Natural killer cell (primary cell): ENCODE data around the gene CILP2. TPM values are rescaled to one million over a fixed set of nuclear protein-coding genes. Genes with fewer than 3 reads are reported as not detected.

Experiments used
- ATAC-seq, 3 donors: fragments of 150-1000 bp in 2 of 3; fragments of 200-7000 bp in 1 of 3; cut with Tn5 transposase; 1 replicate in 1 of 3; 2 replicates in 2 of 3; pipeline ENCODE4 v1.10.0; 2021; ENCODE audit warnings: mild to moderate bottlenecking in 2 of 3, moderate library complexity in 2 of 3
- DNase-seq, 2 donors: peaks; one replicate each; pipeline versions ENCODE4 v3.0.0 to v3.0.0-alpha.2; 2013 to 2021; ENCODE audit warnings: mixed read lengths in 1 of 2
- H3K27ac ChIP-seq: one replicate; pipeline ENCODE4 v1.5.1; 2013; ENCODE audit warnings: mild to moderate bottlenecking, low read length
- H3K27me3 ChIP-seq: one replicate; pipeline ENCODE4 v1.6.1; 2013; ENCODE audit warnings: low read length; ENCODE audit not compliant: control insufficient read depth, insufficient read depth
- H3K36me3 ChIP-seq: one replicate; pipeline ENCODE4 v1.6.1; 2013; ENCODE audit warnings: low read length; ENCODE audit not compliant: control insufficient read depth, insufficient read depth
- H3K4me1 ChIP-seq: one replicate; pipeline ENCODE4 v1.6.1; 2013; ENCODE audit warnings: low read length; ENCODE audit not compliant: control insufficient read depth, insufficient read depth
- H3K4me3 ChIP-seq: one replicate; pipeline ENCODE4 v1.5.1; 2013; ENCODE audit warnings: low read length
- H3K9me3 ChIP-seq: one replicate; pipeline ENCODE4 v1.6.1; 2013; ENCODE audit warnings: low read length; ENCODE audit not compliant: control insufficient read depth, insufficient read depth
- H3K27ac Mint-ChIP-seq, 2 donors: one replicate each; pipeline ENCODE4 v1.8.0; 2022; ENCODE audit warnings: mild to moderate bottlenecking in 2 of 2, mixed read lengths in 2 of 2, moderate library complexity in 1 of 2
- H3K27me3 Mint-ChIP-seq, 2 donors: one replicate each; pipeline ENCODE4 v1.8.0; 2022; ENCODE audit warnings: low read depth in 2 of 2, mixed read lengths in 2 of 2
- H3K36me3 Mint-ChIP-seq: one replicate; pipeline ENCODE4 v1.8.0; 2022; ENCODE audit warnings: mixed read lengths
- H3K4me1 Mint-ChIP-seq, 2 donors: one replicate each; pipeline ENCODE4 v1.8.0; 2022; ENCODE audit warnings: mixed read lengths in 2 of 2
- H3K4me3 Mint-ChIP-seq: one replicate; pipeline ENCODE4 v1.8.0; 2022; ENCODE audit warnings: mild to moderate bottlenecking, moderate library complexity, mixed read lengths
- H3K9me3 Mint-ChIP-seq, 2 donors: one replicate each; pipeline ENCODE4 v1.8.0; 2022; ENCODE audit warnings: mixed read lengths in 2 of 2
- CTCF ChIP-seq: fragments of 200-600 bp; IDR thresholded peaks from one replicate; pipeline ENCODE4 v1.8.0; 2022; ENCODE audit warnings: antibody characterized with exemption
- WGBS: methylation state at CpG from one replicate; pipeline ENCODE4 v1.1.7; 2013; ENCODE audit warnings: missing lambda C conversion rate; ENCODE audit not compliant: insufficient coverage; 5-methylcytosine and 5-hydroxymethylcytosine counted together
- intact Hi-C: fragments of 100-400 bp; cut with micrococcal nuclease; formaldehyde crosslinking; loops from one replicate; pipeline ENCODE4 v1.14.2; 2022
- total RNA-seq, 4 donors: library from RNA; stranded (reverse); fragments of 120-200 nt in 1 of 4; gene quantifications; one replicate each; pipeline versions ENCODE4 v1.2.3 to v1.2.4, GENCODE V29; 2013 to 2022

The CILP2 gene
- total RNA-seq, 3 donors from 2014 or later (not counting 1 experiment from before 2014, with no cell fraction given) = 0.05 to 0.20 (median 0.11) TPM

DNA sequence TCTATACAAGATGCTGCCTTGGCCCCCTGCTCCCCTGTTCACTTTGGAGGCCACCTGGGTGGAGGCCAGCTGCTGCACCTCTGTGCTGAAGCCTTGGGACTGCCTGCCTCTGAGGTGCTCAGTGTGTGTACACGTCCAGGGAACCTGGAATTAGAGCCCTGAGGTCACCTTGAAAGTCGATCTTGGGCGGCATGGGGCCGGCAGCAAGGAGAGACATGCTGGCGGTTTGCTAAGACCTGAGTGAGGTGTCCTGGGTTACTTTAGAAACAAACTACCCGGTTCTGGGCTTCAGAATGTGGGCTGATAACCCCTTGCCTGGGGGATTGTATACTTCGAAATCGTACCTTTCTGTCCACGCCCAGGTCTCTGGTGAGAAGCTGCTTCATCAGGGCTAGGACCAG is 48.3 kb upstream of the CILP2 start:
- peak in 1 of 3 donors; percentile 3 for ATAC-seq
- Histone ChIP-seq H3K4me1 (peaks cover 58% of the 10 kb centered on the region), H3K9me3 (no peaks in the 10 kb centered on the region), H3K36me3 (peaks cover 28% of the 10 kb centered on the region), H3K27ac (peak overlapping the region; percentile 94), H3K27me3 (no peaks in the 10 kb centered on the region), H3K4me3 (no peak overlapping the region)
- WGBS = 85% methylated on average over 9 of the region's 9 CpGs
- H3K4me3 Mint-ChIP-seq = peak overlapping the region; percentile 85
- peak overlapping the region; percentile 97 to 98 for H3K27ac Mint-ChIP-seq
- no peaks in the 10 kb centered on the region for H3K27me3 Mint-ChIP-seq
- TF ChIP-seq CTCF = no peak
- H3K36me3 Mint-ChIP-seq = no peaks in the 10 kb centered on the region
- intact Hi-C loops = loop anchor here (1.0 to 5.0 kb wide), 6 partner anchors 38 to 344 kb away; partner anchors contain the start of gene GATAD2A
- no peaks in the 10 kb centered on the region for H3K9me3 Mint-ChIP-seq
- peaks cover 43 to 52% of the 10 kb centered on the region in 2 donors for H3K4me1 Mint-ChIP-seq
- DNase-seq = no peak

DNA sequence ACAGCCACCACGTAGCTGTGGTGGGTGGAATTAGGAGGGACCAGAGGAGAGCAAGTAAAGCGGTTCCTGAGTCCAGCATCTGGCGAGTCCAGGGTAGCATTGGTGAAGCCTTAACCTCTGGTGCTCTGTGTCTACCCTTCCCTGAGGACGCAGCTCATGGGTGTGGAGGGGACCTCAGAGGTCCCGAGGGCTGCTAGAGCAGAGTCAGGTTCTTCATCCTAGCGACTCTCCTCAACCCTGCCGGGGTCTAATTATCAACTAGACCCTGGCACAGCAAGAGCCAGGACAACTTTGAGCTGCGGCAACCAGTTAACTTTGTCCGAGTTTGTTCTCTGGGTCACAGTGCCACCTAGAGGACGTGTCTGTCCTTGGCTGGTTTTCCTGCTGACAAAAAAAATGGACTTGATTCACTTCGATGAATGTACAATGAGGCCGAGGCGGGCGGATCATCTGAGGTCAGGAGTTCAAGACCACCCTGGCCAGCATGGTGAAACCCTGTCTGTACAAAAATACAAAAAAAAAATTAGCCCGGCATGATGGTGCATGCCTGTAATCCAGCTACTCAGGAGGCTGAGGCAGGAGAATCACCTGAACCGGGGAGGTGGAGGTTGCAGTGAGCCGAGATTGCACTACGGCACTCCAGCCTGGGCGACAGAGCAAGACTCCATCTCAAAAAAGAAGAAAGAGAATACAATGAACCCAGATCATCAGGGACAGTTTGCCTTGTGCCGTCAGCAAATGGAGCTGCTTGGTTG is 47.7 kb upstream of the CILP2 start:
- H3K9me3 ChIP-seq = no peaks in the 10 kb centered on the region
- peak; percentile 80 for TF ChIP-seq CTCF
- DNase-seq (peak; percentile 75 to 94), ATAC-seq (peak; percentile 53 to 73 (median 53))
- peaks cover 52% of the 10 kb centered on the region for H3K4me1 ChIP-seq
- H3K4me3 Mint-ChIP-seq = peak overlapping the region; percentile 28
- H3K27ac Mint-ChIP-seq = peak overlapping the region; percentile 97 to 98
- no peaks in the 10 kb centered on the region for H3K27me3 ChIP-seq
- no peaks in the 10 kb centered on the region for H3K36me3 Mint-ChIP-seq
- H3K4me3 ChIP-seq = no peak overlapping the region
- H3K27me3 Mint-ChIP-seq = no peaks in the 10 kb centered on the region
- H3K4me1 Mint-ChIP-seq = peaks cover 43 to 49% of the 10 kb centered on the region in 2 donors
- H3K36me3 ChIP-seq = peaks cover 30% of the 10 kb centered on the region
- H3K9me3 Mint-ChIP-seq = no peaks in the 10 kb centered on the region
- peak overlapping the region; percentile 94 for H3K27ac ChIP-seq
- intact Hi-C loops = loop anchor here (1.0 kb wide), 2 partner anchors 123 to 344 kb away; no protein-coding TSS in a partner anchor
- WGBS = 35% methylated on average over 20 of the region's 20 CpGs

DNA sequence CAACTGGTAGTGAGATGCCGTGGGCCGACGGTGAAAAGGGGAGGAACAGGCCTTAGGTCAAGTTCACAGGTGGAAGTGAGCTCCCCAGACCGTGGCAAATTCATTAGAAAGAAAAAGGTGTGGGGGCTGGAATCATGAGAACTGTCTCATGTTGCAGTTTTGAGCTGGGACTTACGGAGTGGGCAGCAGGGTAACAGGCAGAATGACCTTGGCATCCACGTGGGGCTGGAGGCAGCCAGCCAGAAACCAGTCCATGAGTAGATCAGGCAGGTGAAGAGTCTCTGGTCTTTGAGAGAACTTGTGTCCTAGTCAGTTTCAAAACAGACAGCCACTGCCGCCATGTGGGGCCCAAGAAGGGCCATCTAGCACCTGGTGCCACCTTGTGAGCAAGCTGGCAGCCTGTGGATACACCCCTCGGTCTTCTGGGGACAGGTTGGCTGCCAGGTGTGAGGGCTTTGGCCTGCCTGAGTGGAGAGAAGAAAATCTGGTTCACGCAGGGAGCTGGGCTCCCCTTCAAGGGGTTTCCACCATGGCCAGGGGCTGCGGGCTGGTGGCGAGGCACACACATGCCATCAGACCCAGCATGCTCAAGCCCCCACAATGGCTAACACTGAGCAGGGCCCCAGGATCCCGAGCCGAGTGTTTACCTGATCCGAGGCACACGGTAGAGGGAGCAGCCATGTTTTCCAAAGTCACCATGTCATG is 46.6 kb upstream of the CILP2 start:
- 94% methylated on average over 15 of the region's 15 CpGs for WGBS
- Mint-ChIP-seq H3K27me3 (no peaks in the 10 kb centered on the region), H3K9me3 (no peaks in the 10 kb centered on the region), H3K27ac (peak overlapping the region; percentile 97 to 98), H3K36me3 (no peaks in the 10 kb centered on the region), H3K4me1 (peaks cover 41 to 53% of the 10 kb centered on the region in 2 donors), H3K4me3 (no peak overlapping the region)
- Histone ChIP-seq H3K27ac (no peak overlapping the region), H3K4me3 (no peak overlapping the region), H3K9me3 (no peaks in the 10 kb centered on the region), H3K27me3 (no peaks in the 10 kb centered on the region), H3K4me1 (peaks cover 42% of the 10 kb centered on the region), H3K36me3 (peaks cover 38% of the 10 kb centered on the region)
- DNase-seq (no peak), ATAC-seq (no peak)
- intact Hi-C loops = no loop called here
- TF ChIP-seq CTCF = no peak
